Activated B cell treated with CpG ODN at 0.5 μM for 24 hours (primary cell): ENCODE data around the gene MIEF2. TPM values are rescaled to one million over a fixed set of nuclear protein-coding genes. Genes with fewer than 3 reads are reported as not detected.
A peak's percentile ranks its signal among the peaks of the same experiment; 100 is the strongest.

Source experiments
- ATAC-seq: fragments of 200-7000 bp; cut with Tn5 transposase; one replicate; pipeline ENCODE4 v1.10.0; 2021; ENCODE audit warnings: low read depth, mild to moderate bottlenecking, moderate library complexity
- CTCF ChIA-PET: fragments of 350-600 bp; sonication (Branson Sonifier 250); formaldehyde crosslinking; loops from one replicate; lab custom pipeline; 2021; ENCODE audit warnings: antibody characterized with exemption; lab: Charles Lee
- POLR2A ChIA-PET: fragments of 350-600 bp; sonication (Branson Sonifier 250); formaldehyde crosslinking; loops from one replicate; lab custom pipeline; 2021; ENCODE audit warnings: antibody characterized with exemption; lab: Charles Lee
- DNase-seq: peaks from one replicate; pipeline ENCODE4 v3.0.0; 2022
- H3K27ac Mint-ChIP-seq: one replicate; pipeline ENCODE4 v1.8.0; 2020; ENCODE audit warnings: mixed read lengths
- H3K27me3 Mint-ChIP-seq: one replicate; pipeline ENCODE4 v1.8.0; 2021; ENCODE audit warnings: mixed read lengths
- H3K36me3 Mint-ChIP-seq: one replicate; pipeline ENCODE4 v1.8.0; 2021; ENCODE audit warnings: low read depth, mixed read lengths
- H3K4me1 Mint-ChIP-seq: one replicate; pipeline ENCODE4 v1.8.0; 2021; ENCODE audit warnings: mixed read lengths
- H3K4me3 Mint-ChIP-seq: one replicate; pipeline ENCODE4 v1.8.0; 2020; ENCODE audit warnings: mild to moderate bottlenecking, mixed read lengths
- H3K9me3 Mint-ChIP-seq: one replicate; pipeline ENCODE4 v1.8.0; 2020; ENCODE audit warnings: mixed read lengths
- CTCF ChIP-seq: fragments of 200-600 bp; IDR thresholded peaks from one replicate; pipeline ENCODE4 v1.8.0; 2022; ENCODE audit warnings: antibody characterized with exemption, mild to moderate bottlenecking
- intact Hi-C: fragments of 100-400 bp; cut with micrococcal nuclease; formaldehyde crosslinking; loops from one replicate; pipeline ENCODE4 v1.15.1; 2024
- total RNA-seq: library from RNA; stranded (reverse); gene quantifications from 2 replicates; pipeline ENCODE4 v1.2.3, GENCODE V29; 2022

The MIEF2 gene
- total RNA-seq, 1 donor from 2014 or later, result 8.8 TPM

DNA sequence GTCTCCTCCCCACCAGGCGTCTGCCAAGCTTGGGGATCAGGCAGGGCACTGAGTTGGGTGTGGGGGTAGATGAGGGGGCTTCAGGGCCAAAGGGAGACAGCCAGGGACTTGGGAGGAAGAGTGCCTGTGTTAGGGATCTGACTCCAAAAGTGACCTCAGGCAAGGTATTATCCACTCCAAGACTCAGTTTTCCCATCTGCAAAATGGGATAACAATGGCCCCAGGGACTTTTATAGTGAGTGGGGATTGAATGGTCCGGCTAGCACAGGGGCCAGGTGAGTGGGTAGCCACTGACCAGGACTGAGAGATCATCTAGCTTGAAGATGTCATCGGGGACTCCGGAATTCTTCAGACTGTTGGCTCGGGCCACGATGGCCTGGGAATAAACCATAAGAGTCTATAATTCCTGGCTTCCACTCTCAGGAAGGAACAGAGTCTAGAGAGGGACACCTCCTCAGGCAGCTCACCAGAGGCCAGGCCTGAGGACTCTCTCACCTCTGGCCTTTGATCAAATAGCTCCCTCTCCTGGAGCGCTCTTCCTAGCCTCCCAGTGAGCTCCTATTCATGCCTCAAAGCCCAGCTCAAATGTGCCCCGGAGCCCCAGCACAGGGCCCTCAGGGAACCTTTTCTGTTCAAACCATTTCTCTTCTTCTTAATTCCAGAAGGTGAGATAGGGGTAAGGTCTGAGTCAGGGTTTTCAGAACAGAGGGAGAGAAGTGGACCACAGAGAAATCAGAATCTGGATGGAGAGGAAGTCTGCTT lies 5.4 kb upstream of the MIEF2 start:
- H3K36me3 Mint-ChIP-seq, result peaks cover 63% of the 10 kb centered on the region
- CTCF ChIA-PET, result interaction anchor here (1.1 kb wide), 1 partner anchor 38 kb away, joined by 3 read pairs; no protein-coding TSS in a partner anchor
- no peaks in the 10 kb centered on the region for H3K27me3 Mint-ChIP-seq
- H3K27ac Mint-ChIP-seq, result no peak overlapping the region
- ATAC-seq (no peak), DNase-seq (no peak)
- H3K4me1 Mint-ChIP-seq, result peaks cover 26% of the 10 kb centered on the region
- no peaks in the 10 kb centered on the region for H3K9me3 Mint-ChIP-seq
- TF ChIP-seq CTCF, result no peak
- no peak overlapping the region for H3K4me3 Mint-ChIP-seq
- POLR2A ChIA-PET, result no interaction called here
- intact Hi-C loops, result no loop called here

DNA sequence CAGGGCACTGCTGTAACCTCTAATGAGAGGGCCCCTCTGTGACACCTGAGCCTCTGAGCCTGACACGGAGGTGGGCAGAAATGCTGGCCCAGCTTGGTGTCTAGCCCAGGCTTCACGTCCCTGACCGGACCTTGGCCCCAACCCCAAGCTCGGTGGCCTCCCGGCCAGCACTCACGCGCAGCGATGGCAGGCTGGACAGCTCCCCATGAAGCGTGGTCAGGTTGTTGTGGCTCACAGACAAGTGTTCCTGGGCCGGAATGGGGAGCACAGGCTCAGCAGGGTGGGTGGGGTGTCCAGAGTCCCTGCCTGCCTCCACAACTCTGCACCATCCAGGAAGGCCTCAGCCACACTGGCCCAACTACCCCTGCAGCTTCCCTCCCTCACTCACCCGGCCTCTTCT lies 4.1 kb upstream of the MIEF2 start:
- no peak for TF ChIP-seq CTCF
- ATAC-seq (no peak), DNase-seq (no peak)
- H3K4me1 Mint-ChIP-seq, result peaks cover 32% of the 10 kb centered on the region
- H3K9me3 Mint-ChIP-seq, result no peaks in the 10 kb centered on the region
- H3K36me3 Mint-ChIP-seq, result peaks cover 50% of the 10 kb centered on the region
- ChIA-PET CTCF (no interaction called here), POLR2A (interaction anchor here (0.7 kb wide), 1 partner anchor 1122 kb away, joined by 3 read pairs; the partner anchor contains the start of gene MAPK7)
- H3K27ac Mint-ChIP-seq, result no peak overlapping the region
- H3K27me3 Mint-ChIP-seq, result no peaks in the 10 kb centered on the region
- peak overlapping the region; percentile 35 for H3K4me3 Mint-ChIP-seq
- intact Hi-C loops, result no loop called here

GRCh38 chr17:18256776-18257175 lies 3.7 kb upstream of the MIEF2 start:
- Mint-ChIP-seq H3K4me1 (peaks cover 36% of the 10 kb centered on the region), H3K36me3 (peaks cover 46% of the 10 kb centered on the region), H3K4me3 (peak overlapping the region; percentile 96), H3K27ac (no peak overlapping the region), H3K27me3 (no peaks in the 10 kb centered on the region), H3K9me3 (no peaks in the 10 kb centered on the region)
- ATAC-seq (no peak), DNase-seq (no peak)
- CTCF ChIA-PET, result no interaction called here
- intact Hi-C loops, result no loop called here
- POLR2A ChIA-PET, result interaction anchor here (0.7 kb wide), 1 partner anchor 1121 kb away, joined by 3 read pairs; the partner anchor contains the start of gene MAPK7
- no peak for TF ChIP-seq CTCF

DNA sequence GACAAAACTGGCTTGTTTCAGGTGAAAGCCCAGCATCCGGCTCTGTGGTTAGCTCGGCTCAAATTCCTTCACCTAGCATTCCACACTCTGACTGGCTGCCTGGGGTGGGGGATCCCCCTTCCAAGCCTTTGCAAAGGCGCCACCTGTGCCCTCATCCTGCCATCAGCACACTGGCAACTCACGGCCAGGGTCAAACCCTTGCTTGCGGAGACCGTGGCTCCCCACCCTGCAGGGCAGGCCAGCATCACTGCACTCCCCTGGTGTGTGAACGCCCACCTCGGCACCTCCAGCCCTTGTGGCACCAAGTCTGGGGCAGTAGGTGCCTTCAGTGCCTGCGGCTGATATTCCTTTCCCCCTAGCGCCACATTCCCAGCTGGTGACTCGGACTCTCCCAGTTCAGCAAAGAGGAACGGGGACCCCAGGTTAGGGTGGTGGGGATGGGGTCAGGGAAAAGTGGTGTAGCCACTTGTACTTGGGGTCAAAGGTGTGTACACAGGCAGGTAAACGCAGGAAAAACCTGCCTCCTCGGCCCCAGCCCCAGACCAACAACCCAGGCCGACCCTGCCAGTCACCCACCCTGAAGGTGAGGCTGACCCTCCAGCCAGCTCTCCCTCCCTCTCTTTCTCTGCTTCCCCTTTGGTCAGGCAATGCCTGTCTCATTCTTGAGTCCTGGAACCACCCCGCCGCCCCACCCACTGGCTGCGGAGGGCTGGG lies 3.0 kb upstream of the MIEF2 start:
- intact Hi-C loops, result no loop called here
- ChIA-PET POLR2A (no interaction called here), CTCF (no interaction called here)
- Mint-ChIP-seq H3K4me3 (peak overlapping the region; percentile 96), H3K27me3 (no peaks in the 10 kb centered on the region), H3K9me3 (no peaks in the 10 kb centered on the region), H3K27ac (peak overlapping the region; percentile 81), H3K4me1 (peaks cover 38% of the 10 kb centered on the region), H3K36me3 (peaks cover 42% of the 10 kb centered on the region)
- no peak for DNase-seq
- TF ChIP-seq CTCF, result no peak
- no peak for ATAC-seq

DNA sequence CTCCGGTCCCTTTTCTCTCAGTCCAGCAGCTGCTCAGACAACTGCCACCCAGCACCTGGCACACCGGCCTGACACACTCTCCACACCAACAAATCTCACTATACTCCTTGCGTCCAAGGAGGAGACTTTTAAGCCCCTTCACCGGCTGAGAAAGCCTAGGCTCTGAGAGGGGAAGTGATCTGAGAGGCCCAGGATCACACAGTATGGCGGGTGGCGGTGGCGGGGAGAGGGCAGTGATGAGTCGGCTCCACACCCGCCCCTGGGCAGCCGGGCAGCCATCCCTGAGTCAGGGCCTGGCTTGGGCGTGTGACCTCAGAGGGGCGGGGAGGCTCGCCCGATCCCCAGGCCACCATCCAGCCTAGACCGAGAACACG lies 2.5 kb upstream of the MIEF2 start:
- POLR2A ChIA-PET, result no interaction called here
- no peak for TF ChIP-seq CTCF
- no peaks in the 10 kb centered on the region for H3K27me3 Mint-ChIP-seq
- H3K27ac Mint-ChIP-seq, result peak overlapping the region; percentile 81
- CTCF ChIA-PET, result no interaction called here
- intact Hi-C loops, result loop anchor here (1.0 kb wide), 1 partner anchor 10 kb away; no protein-coding TSS in a partner anchor
- H3K9me3 Mint-ChIP-seq, result no peaks in the 10 kb centered on the region
- peaks cover 36% of the 10 kb centered on the region for H3K36me3 Mint-ChIP-seq
- H3K4me3 Mint-ChIP-seq, result peak overlapping the region; percentile 96
- ATAC-seq (peak; percentile 33), DNase-seq (peak; percentile 57)
- H3K4me1 Mint-ChIP-seq, result peaks cover 38% of the 10 kb centered on the region
